Measurements from ENCODE around the gene POC1A. TPM values are rescaled to one million over a fixed set of nuclear protein-coding genes. Genes with fewer than 3 reads are reported as not detected.

The POC1A gene
- total RNA-seq, 1 experiment from 2014 or later, result 29.0 TPM

- H2BK120ac ChIP-seq (ENCODE audit: low read depth, low read length, poor library complexity, severe bottlenecking), result no peak overlapping the region
- no peaks in the 10 kb centered on the region for H3K79me1 ChIP-seq (ENCODE audit: insufficient read depth, low read depth, low read length, poor library complexity, severe bottlenecking)
- no peak overlapping the region for H3K14ac ChIP-seq (ENCODE audit: insufficient read depth, low read length)
- H2AFZ ChIP-seq (ENCODE audit: low read length), result no peak overlapping the region
- H3K23ac ChIP-seq (ENCODE audit: insufficient read length, low read depth, low read length), result no peak overlapping the region
- H2BK20ac ChIP-seq (ENCODE audit: low read depth, low read length, poor library complexity, severe bottlenecking), result no peak overlapping the region
- no peak overlapping the region for H3K4ac ChIP-seq (ENCODE audit: low read depth, low read length)
- H4K8ac ChIP-seq (replicated peaks; ENCODE audit: insufficient read length, low read depth, low read length), result no peak overlapping the region
- H3K79me2 ChIP-seq (ENCODE audit: insufficient read depth, low read length), result no peaks in the 10 kb centered on the region
- Mint-ChIP-seq H3K36me3 (ENCODE audit: insufficient read depth in 1 of 3, low read depth in 3 of 3) (peaks cover 15 to 44% (median 35%) of the 10 kb centered on the region in 3 experiments; a peak in 6 of 7 replicates), H3K4me3 (no peak overlapping the region), H3K9me3 (no peaks in the 10 kb centered on the region), H3K27ac (no peak overlapping the region), H3K27me3 (ENCODE audit: low read depth) (peaks cover 2% of the 10 kb centered on the region; the same call in 1 of the 2 replicates), H3K4me1 (peaks cover 18 to 25% of the 10 kb centered on the region in 2 experiments)
- no peaks in the 10 kb centered on the region for H4K20me1 ChIP-seq (ENCODE audit: control insufficient read depth, insufficient read depth, insufficient read length)
- no peak overlapping the region for H2BK15ac ChIP-seq (ENCODE audit: low read depth, low read length)
- no peaks in the 10 kb centered on the region for H3K27me3 ChIP-seq (ENCODE audit: insufficient read depth, low read length)
- no peak overlapping the region for H2BK5ac ChIP-seq (ENCODE audit: insufficient read length, low read length)
- no peak overlapping the region for H3K4me2 ChIP-seq (ENCODE audit: insufficient read depth, insufficient read length, low read length)
- no peak overlapping the region for H2BK12ac ChIP-seq (ENCODE audit: insufficient read length, low read depth, low read length)
- TF ChIP-seq CTCF (conservative IDR thresholded peaks at IDR 0.05), result no peak
- H4K91ac ChIP-seq (ENCODE audit: insufficient read length, low read depth, low read length), result no peak overlapping the region
- no peak overlapping the region for H3T11ph ChIP-seq (ENCODE audit: low read length)
- no peak overlapping the region for H3K27ac ChIP-seq (ENCODE audit: insufficient read length, low read depth, low read length)
- no peak overlapping the region for H2AK5ac ChIP-seq (ENCODE audit: insufficient read length, low read length)
- H3K9ac ChIP-seq (ENCODE audit: extremely low read depth, insufficient read length, low read length), result no peak overlapping the region
- WGBS (ENCODE audit: extremely low coverage, insufficient read length, low lambda C conversion rate), result no CpG with 5 or more reads among the region's 21 CpGs
- no peak for DNase-seq
- H3K9me3 ChIP-seq (ENCODE audit: control insufficient read depth, low read depth, low read length), result no peaks in the 10 kb centered on the region
- no peak overlapping the region for H3K18ac ChIP-seq (ENCODE audit: insufficient read length, low read depth, low read length)
- H4K5ac ChIP-seq (ENCODE audit: insufficient read length, low read depth, low read length), result no peak overlapping the region
- H3K4me1 ChIP-seq (ENCODE audit: insufficient read depth, low read length), result peaks cover 5% of the 10 kb centered on the region; the same call in 1 of the 2 replicates
- H3K56ac ChIP-seq (ENCODE audit: insufficient read length, low read depth, low read length), result no peak overlapping the region
- peaks cover 6% of the 10 kb centered on the region for H3K23me2 ChIP-seq (ENCODE audit: insufficient read length, low read depth, low read length, poor library complexity, severe bottlenecking)
Measured at GRCh38 chr3:52050571-52050970, 103.7 kb downstream of the POC1A start.

Measured in H9 (cell line).